GM10248 (cell line): ENCODE results near the gene TBC1D13.

Experiments used
- CTCF ChIA-PET: fragments of 300-600 bp; sonication (Branson Sonifier 250); formaldehyde crosslinking; extraction: SDS; loops from one replicate; lab custom pipeline; 2021; ENCODE audit warnings: antibody characterized with exemption; lab: Yijun Ruan, JAX
- POLR2A ChIA-PET: fragments of 350-650 bp; sonication (Branson Sonifier 250); formaldehyde crosslinking; extraction: SDS; loops from one replicate; lab custom pipeline; 2020; ENCODE audit warnings: antibody characterized with exemption; lab: Yijun Ruan, JAX
- DNase-seq: peaks from one replicate; pipeline ENCODE4 v3.0.0; 2012; ENCODE audit errors: extremely low spot score
- CTCF ChIP-seq: IDR thresholded peaks from 2 replicates; pipeline ENCODE4 v1.5.1; 2012; ENCODE audit warnings: mild to moderate bottlenecking, low read depth; ENCODE audit errors: extremely low read depth, missing control alignments, control extremely low read depth

Gene TBC1D13

GRCh38 chr9:128786681-128787601, at the start of gene TBC1D13:
Gene TBC1D13, plus strand, starts transcription at chr9:128787253. Its CDS starts 101 bp downstream, at chr9:128787354.
- ChIA-PET POLR2A (no interaction called here), CTCF (interaction anchor here (1.6 to 2.6 kb wide), 3 partner anchors 31 to 54 kb away, joined by 5 to 16 read pairs (median 8); partner anchors contain the start of gene ENDOG)
- TF ChIP-seq CTCF: no peak
- DNase-seq: peak; percentile 94

- no peak for DNase-seq
- no peak for TF ChIP-seq CTCF
- ChIA-PET CTCF (interaction anchor here (1.3 to 1.7 kb wide), 2 partner anchors 9 to 40 kb away, joined by 4 read pairs; partner anchors contain the start of gene PKN3), POLR2A (no interaction called here)
Measured at GRCh38 chr9:128742401-128742800, 44.7 kb upstream of the TBC1D13 start.

GRCh38 chr9:128743421-128743820, 43.6 kb upstream of the TBC1D13 start:
- no peak for DNase-seq
- ChIA-PET CTCF (interaction anchor here (1.7 kb wide), 1 partner anchor 10 kb away, joined by 4 read pairs; no protein-coding TSS in a partner anchor), POLR2A (interaction anchor here (0.5 to 0.6 kb wide), 4 partner anchors 85 to 1300 kb away, joined by 3 to 5 read pairs (median 4); no protein-coding TSS in a partner anchor)
- TF ChIP-seq CTCF: no peak

- ChIA-PET CTCF (interaction anchor here (0.7 to 1.2 kb wide), 3 partner anchors 17 to 56 kb away, joined by 3 to 5 read pairs (median 3); no protein-coding TSS in a partner anchor), POLR2A (no interaction called here)
- no peak for DNase-seq
- TF ChIP-seq CTCF: no peak
Measured at GRCh38 chr9:128747241-128747640, 39.8 kb upstream of the TBC1D13 start.

GRCh38 chr9:128750926-128751595, 36.0 kb upstream of the TBC1D13 start:
- ChIA-PET CTCF (interaction anchor here (1.2 to 3.2 kb wide), 2 partner anchors 49 to 67 kb away, joined by 4 to 10 read pairs; partner anchors contain the start of genes ENDOG and PKN3), POLR2A (no interaction called here)
- DNase-seq: no peak
- no peak for TF ChIP-seq CTCF

- TF ChIP-seq CTCF: no peak
- ChIA-PET POLR2A (no interaction called here), CTCF (interaction anchor here (1.2 to 3.2 kb wide), 3 partner anchors 11 to 65 kb away, joined by 4 to 10 read pairs (median 8); partner anchors contain the start of gene ENDOG)
- no peak for DNase-seq
Measured at GRCh38 chr9:128753627-128754026, 33.4 kb upstream of the TBC1D13 start.
